ENCODE results near the gene SLC5A11.

GRCh38 chr16:24819462-24820040 is 26.2 kb upstream of the SLC5A11 start:
- no peak for TF ChIP-seq ZNF317 (CRISPR knock-in tag; IDR thresholded peaks at IDR 0.05; ENCODE audit: borderline replicate concordance, low read depth)
- no peak for TF ChIP-seq CTCF (IDR thresholded peaks at IDR 0.05)
- no peak for TF ChIP-seq ZNF263 (CRISPR knock-in tag; IDR thresholded peaks at IDR 0.05; ENCODE audit: low read depth)
- TF ChIP-seq MAX (CRISPR knock-in tag; IDR thresholded peaks at IDR 0.05) = no peak
- no peak for TF ChIP-seq ZNF512 (CRISPR knock-in tag; IDR thresholded peaks at IDR 0.05; ENCODE audit: borderline replicate concordance)
- TF ChIP-seq MYBL2 (CRISPR knock-in tag; IDR thresholded peaks at IDR 0.05) = no peak

Data from WTC11 (cell line).